IMR-90 (cell line): Measurements from ENCODE around the gene RAVER2. TPM values are rescaled to one million over a fixed set of nuclear protein-coding genes. Genes with fewer than 3 reads are reported as not detected.

ENCODE experiments used
- ATAC-seq: fragments of 200-7000 bp; cut with Tn5 transposase; 2 replicates; pipeline ENCODE4 v1.9.1; 2020; ENCODE audit warnings: low read depth, mild to moderate bottlenecking, moderate library complexity
- BruUV-seq: library from RNA; stranded (reverse); fragments of 400-500 nt; replicated peaks from 2 replicates; lab custom pipeline; 2021; lab: Mats Ljungman, UMichigan
- CTCF ChIA-PET: fragments of 300-600 bp; formaldehyde crosslinking; extraction: SDS; loops from one replicate; lab custom pipeline; 2021; ENCODE audit warnings: antibody characterized with exemption; lab: Yijun Ruan, JAX
- POLR2A ChIA-PET: fragments of 300-600 bp; sonication (Branson Sonifier 250); formaldehyde crosslinking; loops from one replicate; lab custom pipeline; 2022; ENCODE audit warnings: antibody characterized with exemption; ENCODE audit not compliant: unreplicated experiment; lab: Charles Lee
- DNase-seq: peaks from one replicate; pipeline ENCODE4 v3.0.0; 2013
- H2AFZ ChIP-seq: replicated peaks from 2 replicates; pipeline ENCODE3; 2013; ENCODE audit warnings: low read length, mild to moderate bottlenecking; ENCODE audit not compliant: poor library complexity
- H2AK5ac ChIP-seq: 2 replicates; pipeline ENCODE4 v1.6.1; 2013; ENCODE audit warnings: low read depth, low read length, inconsistent platforms
- H2AK9ac ChIP-seq: replicated peaks from 2 replicates; pipeline ENCODE3; 2013; ENCODE audit warnings: mild to moderate bottlenecking, low read depth, low read length, moderate library complexity; ENCODE audit not compliant: poor library complexity
- H2BK120ac ChIP-seq: 2 replicates; pipeline ENCODE4 v1.6.1; 2013; ENCODE audit warnings: low read depth, low read length, inconsistent platforms
- H2BK15ac ChIP-seq: 3 replicates; pipeline ENCODE4 v1.6.1; 2013; ENCODE audit warnings: low read depth, low read length, inconsistent platforms
- H2BK20ac ChIP-seq: 2 replicates; pipeline ENCODE4 v1.6.1; 2013; ENCODE audit warnings: low read depth, mild to moderate bottlenecking, inconsistent platforms, low read length, moderate library complexity
- H2BK5ac ChIP-seq: 2 replicates; pipeline ENCODE4 v1.6.1; 2013; ENCODE audit warnings: mild to moderate bottlenecking, low read depth, low read length, inconsistent platforms; ENCODE audit not compliant: poor library complexity, severe bottlenecking
- H3K14ac ChIP-seq: replicated peaks from 2 replicates; pipeline ENCODE4 v1.6.1; 2013; ENCODE audit warnings: low read depth, low read length, inconsistent platforms
- H3K18ac ChIP-seq: 2 replicates; pipeline ENCODE4 v1.6.1; 2013; ENCODE audit warnings: low read depth, low read length, control low read depth
- H3K23ac ChIP-seq: 2 replicates; pipeline ENCODE4 v1.6.1; 2013; ENCODE audit warnings: low read depth, low read length, inconsistent platforms
- H3K27ac ChIP-seq: 2 replicates; pipeline ENCODE4 v1.5.1; 2013; ENCODE audit warnings: mild to moderate bottlenecking, control low read depth, low read length; ENCODE audit not compliant: insufficient read depth
- H3K27me3 ChIP-seq: 2 replicates; pipeline ENCODE4 v1.6.1; 2013; ENCODE audit warnings: low read length; ENCODE audit not compliant: control insufficient read depth, insufficient read depth
- H3K36me3 ChIP-seq: 2 replicates; pipeline ENCODE4 v1.6.1; 2013; ENCODE audit warnings: low read length, mixed read lengths; ENCODE audit not compliant: control insufficient read depth, insufficient read depth
- H3K4ac ChIP-seq: 2 replicates; pipeline ENCODE4 v1.6.1; 2013; ENCODE audit warnings: low read depth, low read length, inconsistent platforms
- H3K4me1 ChIP-seq: 2 replicates; pipeline ENCODE4 v1.6.1; 2013; ENCODE audit warnings: low read length, mixed read lengths; ENCODE audit not compliant: control insufficient read depth, insufficient read depth
- H3K4me2 ChIP-seq: 2 replicates; pipeline ENCODE4 v1.6.1; 2013; ENCODE audit warnings: low read depth, mild to moderate bottlenecking, control low read depth, low read length, moderate library complexity
- H3K4me3 ChIP-seq: 2 replicates; pipeline ENCODE4 v1.5.1; 2013; ENCODE audit warnings: low read depth, mild to moderate bottlenecking, control low read depth, low read length, moderate library complexity; ENCODE audit not compliant: insufficient read depth
- H3K56ac ChIP-seq: 2 replicates; pipeline ENCODE4 v1.6.1; 2013; ENCODE audit warnings: low read length, inconsistent platforms; ENCODE audit not compliant: insufficient read depth; ENCODE audit errors: extremely low read depth
- H3K79me1 ChIP-seq, 2 experiments: 2 replicates each; pipeline ENCODE4 v1.6.1; 2013; ENCODE audit warnings: low read length in 2 of 2, inconsistent platforms in 1 of 2, low read depth in 1 of 2
- H3K9ac ChIP-seq: 2 replicates; pipeline ENCODE4 v1.6.1; 2013; ENCODE audit warnings: low read depth, low read length, control low read depth
- H3K9me1 ChIP-seq: 2 replicates; pipeline ENCODE4 v1.6.1; 2013; ENCODE audit warnings: low read length, inconsistent platforms; ENCODE audit not compliant: insufficient read depth
- H3K9me3 ChIP-seq: 2 replicates; pipeline ENCODE4 v1.6.1; 2013; ENCODE audit warnings: low read length; ENCODE audit not compliant: control insufficient read depth, insufficient read depth
- H4K20me1 ChIP-seq: 2 replicates; pipeline ENCODE4 v1.6.1; 2013; ENCODE audit warnings: low read length, inconsistent platforms; ENCODE audit not compliant: insufficient read depth
- H4K5ac ChIP-seq: 2 replicates; pipeline ENCODE4 v1.6.1; 2013; ENCODE audit warnings: mild to moderate bottlenecking, low read depth, low read length, control low read depth
- H4K8ac ChIP-seq, 2 experiments: 2 replicates each; pipeline ENCODE4 v1.6.1; 2013; ENCODE audit warnings: low read depth in 2 of 2, low read length in 2 of 2, control low read depth in 1 of 2, inconsistent platforms in 1 of 2
- H4K91ac ChIP-seq: 2 replicates; pipeline ENCODE4 v1.6.1; 2013; ENCODE audit warnings: low read depth, low read length, inconsistent platforms; ENCODE audit not compliant: insufficient read depth
- BHLHE40 ChIP-seq: fragments of 150-350 bp; IDR thresholded peaks from 2 replicates; pipeline ENCODE4 v1.6.1; 2016; ENCODE audit warnings: mild to moderate bottlenecking, low read depth, low read length
- FOS ChIP-seq: fragments of 150-350 bp; IDR thresholded peaks from 2 replicates; pipeline ENCODE4 v1.6.1; 2016; ENCODE audit warnings: low read depth, low read length
- MAFK ChIP-seq: IDR thresholded peaks from 2 replicates; pipeline ENCODE4 v1.6.1; 2012; ENCODE audit warnings: low read depth, low read length, improper control_type of control experiment
- MAZ ChIP-seq: IDR thresholded peaks from 2 replicates; pipeline ENCODE4 v1.6.1; 2012; ENCODE audit warnings: low read depth, mild to moderate bottlenecking, low read length, improper control_type of control experiment, moderate library complexity, borderline replicate concordance
- NFE2L2 ChIP-seq: fragments of 150-350 bp; IDR thresholded peaks from 2 replicates; pipeline ENCODE4 v1.6.1; 2016; ENCODE audit warnings: low read depth, mild to moderate bottlenecking, low read length
- RFX5 ChIP-seq: IDR thresholded peaks from 2 replicates; pipeline ENCODE4 v1.8.0; 2012; ENCODE audit warnings: low read depth, mild to moderate bottlenecking, low read length, moderate library complexity
- WGBS, 2 experiments: methylation state at CpG; one replicate each; pipeline versions ENCODE4 v1.1.5 to v1.1.7; 2013; ENCODE audit warnings: missing lambda C conversion rate in 2 of 2; ENCODE audit not compliant: insufficient read length in 1 of 2; ENCODE audit errors: extremely low coverage in 2 of 2; 5-methylcytosine and 5-hydroxymethylcytosine counted together
- dilution Hi-C: fragments of 300-500 bp; cut with HindIII; formaldehyde crosslinking; loops from one replicate; pipeline ENCODE4 v1.14.3; 2018; ENCODE audit warnings: low sequenced_read_pairs; ENCODE audit not compliant: unreplicated experiment
- in situ Hi-C: fragments of 300-500 bp; cut with MboI; formaldehyde crosslinking; loops from 3 replicates; pipeline ENCODE4 v1.14.3; 2019; ENCODE audit warnings: low sequenced_read_pairs, inconsistent platforms, mixed read lengths
- intact Hi-C: fragments of 100-400 bp; cut with micrococcal nuclease; formaldehyde crosslinking; loops from 2 replicates; pipeline ENCODE4 v1.10.0; 2022
- polyA plus RNA-seq, 3 experiments: library from polyadenylated mRNA; depleted of rRNA; stranded (reverse); fragments of >200 nt; gene quantifications; 2 replicates each; pipeline ENCODE4 v1.2.3, GENCODE V29; 2012; ENCODE audit warnings: low replicate concordance in 1 of 3
- total RNA-seq: library from RNA; depleted of rRNA; stranded (reverse); fragments of >200 nt; gene quantifications from 2 replicates; pipeline ENCODE4 v1.2.3, GENCODE V29; 2012
- TF ChIP-seq, protein P1 (sequence below): conservative IDR thresholded peaks from 2 replicates; pipeline ENCODE4 v1.5.1; 2012; ENCODE audit warnings: mild to moderate bottlenecking, low read depth, low read length, improper control_type of control experiment
- TF ChIP-seq, protein P2 (sequence below): fragments of 150-350 bp; IDR thresholded peaks from 2 replicates; pipeline ENCODE4 v1.6.1; 2016; ENCODE audit warnings: low read depth, mild to moderate bottlenecking, low read length, moderate library complexity, borderline replicate concordance

The RAVER2 gene
- total and polyA plus RNA-seq, 2 of the 4 experiments (the other 2 are of a cell fraction) = 3.7 to 6.1 TPM

DNA sequence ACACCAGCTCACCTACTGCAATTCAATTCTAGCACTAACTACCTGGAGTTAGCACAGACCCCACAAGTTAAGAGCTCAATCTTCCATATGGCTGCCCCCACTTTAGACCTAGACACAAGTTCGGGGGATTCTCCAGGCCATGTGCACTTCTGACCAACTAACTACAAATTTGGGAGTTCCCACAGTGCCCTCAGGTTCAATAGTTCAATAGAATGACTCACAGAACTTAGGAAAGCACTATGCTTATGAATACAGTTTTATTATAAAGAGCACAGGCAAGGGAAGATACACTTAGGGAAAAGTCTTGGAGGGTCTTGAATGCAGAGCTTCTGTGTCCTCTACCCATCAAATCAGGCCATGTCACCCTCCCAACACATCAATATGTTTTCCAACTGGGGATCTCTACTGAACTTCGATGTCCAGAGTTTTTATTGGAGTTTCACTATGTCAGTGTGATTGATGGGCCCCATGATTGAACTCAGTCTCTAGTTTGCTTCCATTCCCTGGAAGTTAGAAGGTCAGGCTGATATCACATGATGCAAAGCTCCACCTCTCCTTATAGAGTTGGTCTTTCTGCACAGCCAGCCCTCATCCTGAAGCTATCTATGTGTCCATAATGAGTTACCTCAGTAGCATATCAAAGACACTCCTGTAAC lies 46.1 kb downstream of the RAVER2 start:
- ChIA-PET POLR2A (no interaction called here), CTCF (no interaction called here)
- in situ Hi-C loops = no loop called here
- H3K18ac ChIP-seq = no peak overlapping the region
- no peak overlapping the region for H3K9ac ChIP-seq
- ATAC-seq (no peak), DNase-seq (no peak)
- H3K4me2 ChIP-seq = no peak overlapping the region
- H3K27me3 ChIP-seq = no peaks in the 10 kb centered on the region
- H3K9me3 ChIP-seq = no peaks in the 10 kb centered on the region
- WGBS, 2 experiments = no CpG with 5 or more reads among the region's 2 CpGs
- no peak overlapping the region for H4K8ac ChIP-seq
- no peaks in the 10 kb centered on the region for H4K20me1 ChIP-seq
- H2AK9ac ChIP-seq = peak overlapping the region; percentile 24
- no peaks in the 10 kb centered on the region for H3K79me1 ChIP-seq
- no peaks in the 10 kb centered on the region for H3K4me1 ChIP-seq
- H3K4ac ChIP-seq = no peak overlapping the region
- H4K91ac ChIP-seq = no peak overlapping the region
- H2BK5ac ChIP-seq = no peak overlapping the region
- no peak overlapping the region for H3K14ac ChIP-seq
- no peaks in the 10 kb centered on the region for H3K36me3 ChIP-seq
- dilution Hi-C loops = no loop called here
- H2AFZ ChIP-seq = no peak overlapping the region
- H4K5ac ChIP-seq = no peak overlapping the region
- H3K4me3 ChIP-seq = no peak overlapping the region
- H2BK15ac ChIP-seq = no peak overlapping the region
- no TSS peak for BruUV-seq
- no peak overlapping the region for H2BK120ac ChIP-seq
- no peak overlapping the region for H2BK20ac ChIP-seq
- H3K9me1 ChIP-seq = no peaks in the 10 kb centered on the region
- H3K23ac ChIP-seq = no peak overlapping the region
- no peak overlapping the region for H3K27ac ChIP-seq
- intact Hi-C loops = no loop called here
- no peak overlapping the region for H3K56ac ChIP-seq
- no peak overlapping the region for H2AK5ac ChIP-seq
- TF ChIP-seq NFE2L2 = no peak
- TF ChIP-seq, protein P1, sequence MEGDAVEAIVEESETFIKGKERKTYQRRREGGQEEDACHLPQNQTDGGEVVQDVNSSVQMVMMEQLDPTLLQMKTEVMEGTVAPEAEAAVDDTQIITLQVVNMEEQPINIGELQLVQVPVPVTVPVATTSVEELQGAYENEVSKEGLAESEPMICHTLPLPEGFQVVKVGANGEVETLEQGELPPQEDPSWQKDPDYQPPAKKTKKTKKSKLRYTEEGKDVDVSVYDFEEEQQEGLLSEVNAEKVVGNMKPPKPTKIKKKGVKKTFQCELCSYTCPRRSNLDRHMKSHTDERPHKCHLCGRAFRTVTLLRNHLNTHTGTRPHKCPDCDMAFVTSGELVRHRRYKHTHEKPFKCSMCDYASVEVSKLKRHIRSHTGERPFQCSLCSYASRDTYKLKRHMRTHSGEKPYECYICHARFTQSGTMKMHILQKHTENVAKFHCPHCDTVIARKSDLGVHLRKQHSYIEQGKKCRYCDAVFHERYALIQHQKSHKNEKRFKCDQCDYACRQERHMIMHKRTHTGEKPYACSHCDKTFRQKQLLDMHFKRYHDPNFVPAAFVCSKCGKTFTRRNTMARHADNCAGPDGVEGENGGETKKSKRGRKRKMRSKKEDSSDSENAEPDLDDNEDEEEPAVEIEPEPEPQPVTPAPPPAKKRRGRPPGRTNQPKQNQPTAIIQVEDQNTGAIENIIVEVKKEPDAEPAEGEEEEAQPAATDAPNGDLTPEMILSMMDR = no peak
- TF ChIP-seq BHLHE40 = no peak
- TF ChIP-seq, protein P2, sequence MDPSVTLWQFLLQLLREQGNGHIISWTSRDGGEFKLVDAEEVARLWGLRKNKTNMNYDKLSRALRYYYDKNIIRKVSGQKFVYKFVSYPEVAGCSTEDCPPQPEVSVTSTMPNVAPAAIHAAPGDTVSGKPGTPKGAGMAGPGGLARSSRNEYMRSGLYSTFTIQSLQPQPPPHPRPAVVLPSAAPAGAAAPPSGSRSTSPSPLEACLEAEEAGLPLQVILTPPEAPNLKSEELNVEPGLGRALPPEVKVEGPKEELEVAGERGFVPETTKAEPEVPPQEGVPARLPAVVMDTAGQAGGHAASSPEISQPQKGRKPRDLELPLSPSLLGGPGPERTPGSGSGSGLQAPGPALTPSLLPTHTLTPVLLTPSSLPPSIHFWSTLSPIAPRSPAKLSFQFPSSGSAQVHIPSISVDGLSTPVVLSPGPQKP = no peak
- TF ChIP-seq MAFK = no peak
- no peak for TF ChIP-seq FOS
- TF ChIP-seq MAZ = no peak
- TF ChIP-seq RFX5 = no peak
